ENCODE measurements around the gene PIAS1.

DNA sequence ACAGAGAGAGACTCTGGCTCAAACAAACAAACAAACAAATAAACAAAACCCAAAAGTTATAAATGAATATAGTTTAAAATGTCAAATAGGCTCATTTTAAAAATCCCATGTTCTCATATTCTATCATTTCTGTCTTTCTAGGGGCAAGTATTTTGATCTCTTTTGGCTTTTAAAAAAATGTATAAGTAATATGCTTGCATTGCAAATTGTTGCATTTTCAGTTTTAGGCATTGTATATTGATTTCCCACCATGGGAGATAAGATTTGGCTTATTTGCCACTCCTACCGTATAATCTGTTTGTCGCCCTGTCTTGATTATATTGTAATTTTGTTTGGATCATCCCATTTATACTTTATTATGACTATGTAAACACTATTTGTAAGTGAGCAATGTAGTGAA lies 70.6 kb downstream of the PIAS1 start:
- TF ChIP-seq, protein P1, sequence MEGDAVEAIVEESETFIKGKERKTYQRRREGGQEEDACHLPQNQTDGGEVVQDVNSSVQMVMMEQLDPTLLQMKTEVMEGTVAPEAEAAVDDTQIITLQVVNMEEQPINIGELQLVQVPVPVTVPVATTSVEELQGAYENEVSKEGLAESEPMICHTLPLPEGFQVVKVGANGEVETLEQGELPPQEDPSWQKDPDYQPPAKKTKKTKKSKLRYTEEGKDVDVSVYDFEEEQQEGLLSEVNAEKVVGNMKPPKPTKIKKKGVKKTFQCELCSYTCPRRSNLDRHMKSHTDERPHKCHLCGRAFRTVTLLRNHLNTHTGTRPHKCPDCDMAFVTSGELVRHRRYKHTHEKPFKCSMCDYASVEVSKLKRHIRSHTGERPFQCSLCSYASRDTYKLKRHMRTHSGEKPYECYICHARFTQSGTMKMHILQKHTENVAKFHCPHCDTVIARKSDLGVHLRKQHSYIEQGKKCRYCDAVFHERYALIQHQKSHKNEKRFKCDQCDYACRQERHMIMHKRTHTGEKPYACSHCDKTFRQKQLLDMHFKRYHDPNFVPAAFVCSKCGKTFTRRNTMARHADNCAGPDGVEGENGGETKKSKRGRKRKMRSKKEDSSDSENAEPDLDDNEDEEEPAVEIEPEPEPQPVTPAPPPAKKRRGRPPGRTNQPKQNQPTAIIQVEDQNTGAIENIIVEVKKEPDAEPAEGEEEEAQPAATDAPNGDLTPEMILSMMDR (IDR thresholded peaks at IDR 0.05), result no peak
- no peak for TF ChIP-seq POLR2A (IDR thresholded peaks at IDR 0.05)
